NK-92 (cell line): ENCODE data around the gene ASB6.

Experiments
- DNase-seq: peaks from one replicate; lab custom pipeline; 2025; ENCODE audit not compliant: unreplicated experiment; lab: John Stamatoyannopoulos, UW

The ASB6 gene

GRCh38 chr9:129587487-129588262, 54.3 kb downstream of the ASB6 start:
- no peak for DNase-seq

GRCh38 chr9:129586685-129587084, 55.3 kb downstream of the ASB6 start:
- no peak for DNase-seq

GRCh38 chr9:129586245-129586644, 55.7 kb downstream of the ASB6 start:
- no peak for DNase-seq

GRCh38 chr9:129585352-129585751, 56.6 kb downstream of the ASB6 start:
- DNase-seq = no peak
